Stimulated activated CD4-positive, alpha-beta T cell treated with anti-CD3 and anti-CD28 coated beads, TNF-alpha, amount 100 ng/mL, for 4 hours (primary cell): ENCODE data around the gene ZMIZ1.

Experiments used
- DNase-seq, 3 experiments: peaks; one replicate each; pipeline ENCODE4 v3.0.0-alpha.2; 2020; ENCODE audit warnings: low read depth in 3 of 3

Gene ZMIZ1

DNA sequence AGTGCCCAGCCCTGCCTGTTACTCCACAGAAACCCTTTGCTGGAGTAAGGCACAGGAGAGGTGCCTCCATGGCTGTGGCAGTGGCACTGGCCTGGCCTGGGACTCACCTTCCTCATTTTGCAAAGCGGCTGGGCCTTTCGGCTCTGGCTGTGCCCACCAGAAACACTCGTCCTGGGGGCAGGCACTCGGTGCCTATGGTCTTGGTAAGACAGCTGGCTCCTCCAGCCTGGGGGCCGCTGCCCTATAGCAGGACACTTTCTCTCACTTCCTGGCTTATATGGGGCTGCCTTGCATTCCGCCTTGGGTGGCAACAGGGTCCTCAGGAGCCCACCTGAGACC lies 13.2 kb downstream of the ZMIZ1 start:
- no peak for DNase-seq

DNA sequence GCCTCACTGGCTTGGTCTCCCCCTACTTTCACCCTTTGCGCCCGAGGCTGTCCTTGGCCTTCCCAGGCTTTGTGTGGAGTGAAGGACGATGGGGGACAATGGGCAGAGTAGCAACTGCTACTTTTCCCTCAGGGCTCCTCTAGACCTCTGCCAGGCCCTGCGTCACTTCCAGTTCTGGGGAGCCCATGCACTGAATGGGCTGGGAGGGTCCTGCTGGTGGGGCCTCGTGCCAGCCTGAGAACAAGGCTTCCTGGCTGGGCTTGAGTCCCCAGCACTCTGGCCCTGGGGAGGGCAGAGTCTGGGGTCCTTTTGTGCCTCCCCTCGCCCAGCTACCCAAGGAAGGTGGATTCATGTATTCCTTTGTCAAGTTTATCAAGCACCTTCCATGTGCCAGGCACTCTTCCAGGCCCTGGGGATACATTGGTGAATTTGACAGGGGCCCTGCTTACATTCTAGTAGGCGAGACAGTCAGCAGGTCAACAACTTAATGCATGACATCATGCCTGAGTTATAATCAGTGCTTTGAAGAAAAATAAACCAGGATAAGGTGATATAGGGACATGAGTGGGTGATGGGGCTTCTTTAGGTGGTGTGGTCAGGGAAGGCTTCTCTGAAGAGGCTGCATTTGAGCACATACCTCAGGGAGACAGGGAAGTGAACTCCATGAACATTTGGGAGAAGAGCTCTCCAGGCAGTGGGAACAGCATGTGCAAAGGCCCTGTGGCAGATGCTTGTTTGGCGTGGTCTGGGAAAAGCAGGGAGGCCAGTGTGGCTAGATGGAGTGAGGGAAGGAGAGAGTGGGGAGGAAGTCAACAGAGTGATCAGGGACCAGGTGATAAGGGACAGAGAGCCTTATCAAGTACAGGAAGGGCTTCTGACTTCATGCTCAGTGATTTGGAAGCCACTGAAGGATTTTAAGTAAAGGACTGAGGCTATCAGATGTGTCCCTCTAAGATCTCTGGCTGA lies 14.1 kb downstream of the ZMIZ1 start:
- DNase-seq: no peak

DNA sequence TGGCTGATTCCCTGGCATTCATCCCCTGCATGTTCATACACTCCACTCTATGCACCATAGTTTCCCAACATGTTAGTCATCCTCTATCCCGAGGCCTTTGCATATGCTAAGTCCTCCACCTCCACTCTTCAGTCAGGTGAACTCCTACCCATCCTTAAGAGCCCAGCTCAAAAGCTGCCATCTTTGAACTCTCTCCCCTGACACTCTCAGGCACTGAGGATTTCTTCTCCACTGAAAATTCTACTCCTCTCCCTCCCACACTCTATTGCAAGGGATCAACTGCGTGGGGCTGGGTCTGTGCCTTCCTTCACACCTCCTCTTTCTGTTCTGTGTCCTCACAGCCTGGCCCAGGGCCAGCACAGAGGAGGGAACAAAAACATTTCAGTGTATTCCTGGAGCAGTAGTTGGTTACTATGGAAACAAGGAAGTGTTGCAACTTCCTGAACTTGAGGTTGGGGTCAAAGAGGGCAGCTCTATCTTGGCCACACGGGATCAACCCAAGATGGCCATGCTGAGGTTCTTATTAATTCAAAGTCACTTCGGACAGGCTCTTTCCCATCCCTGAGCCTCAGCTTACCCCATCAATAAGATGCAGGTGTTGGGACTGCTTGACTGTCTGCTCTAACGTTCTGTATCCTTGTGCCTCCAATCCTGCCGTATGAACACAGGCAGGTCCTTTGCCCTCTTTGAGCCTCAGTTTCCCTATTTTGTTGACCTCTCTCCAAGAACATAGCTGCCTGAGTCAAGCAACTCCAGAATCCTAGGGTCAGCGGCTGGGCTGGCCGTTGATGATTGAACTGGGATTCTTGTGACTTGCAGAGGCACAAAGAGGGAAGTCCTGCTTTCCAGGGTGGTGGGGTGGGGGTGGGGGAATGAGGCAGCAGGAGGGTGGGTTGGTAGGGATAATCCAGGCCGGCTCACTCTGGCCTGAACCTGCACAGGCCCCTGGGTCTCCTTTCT lies 15.5 kb downstream of the ZMIZ1 start:
- no peak for DNase-seq

- no peak for DNase-seq
These were observed 16.3 kb downstream of the ZMIZ1 start for GRCh38 chr10:79084972-79085597.

- no peak for DNase-seq
These were observed 18.1 kb downstream of the ZMIZ1 start for GRCh38 chr10:79086822-79087221.

- no peak for DNase-seq
These were observed 19.0 kb downstream of the ZMIZ1 start for GRCh38 chr10:79087721-79088120.

DNA sequence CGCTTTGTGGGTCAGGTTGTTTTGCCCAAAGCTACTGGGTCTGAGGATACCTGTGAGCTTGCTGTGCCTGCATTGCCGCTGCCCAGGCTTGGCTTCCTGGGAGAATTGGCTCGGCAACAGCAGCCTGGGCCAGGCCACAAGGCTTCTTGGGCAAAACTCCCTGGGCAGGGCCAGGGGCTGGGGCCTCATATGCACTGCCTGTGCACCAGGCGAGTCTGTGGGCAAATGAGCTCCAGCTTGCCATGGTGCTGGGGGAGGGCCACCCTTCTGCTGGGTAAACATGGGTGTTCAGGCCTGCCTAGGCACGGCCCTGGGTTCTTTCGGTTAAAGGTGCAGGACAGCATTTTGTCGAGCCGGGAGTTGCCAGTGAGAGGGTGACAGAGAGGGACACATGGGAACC lies 19.4 kb downstream of the ZMIZ1 start:
- no peak for DNase-seq

DNA sequence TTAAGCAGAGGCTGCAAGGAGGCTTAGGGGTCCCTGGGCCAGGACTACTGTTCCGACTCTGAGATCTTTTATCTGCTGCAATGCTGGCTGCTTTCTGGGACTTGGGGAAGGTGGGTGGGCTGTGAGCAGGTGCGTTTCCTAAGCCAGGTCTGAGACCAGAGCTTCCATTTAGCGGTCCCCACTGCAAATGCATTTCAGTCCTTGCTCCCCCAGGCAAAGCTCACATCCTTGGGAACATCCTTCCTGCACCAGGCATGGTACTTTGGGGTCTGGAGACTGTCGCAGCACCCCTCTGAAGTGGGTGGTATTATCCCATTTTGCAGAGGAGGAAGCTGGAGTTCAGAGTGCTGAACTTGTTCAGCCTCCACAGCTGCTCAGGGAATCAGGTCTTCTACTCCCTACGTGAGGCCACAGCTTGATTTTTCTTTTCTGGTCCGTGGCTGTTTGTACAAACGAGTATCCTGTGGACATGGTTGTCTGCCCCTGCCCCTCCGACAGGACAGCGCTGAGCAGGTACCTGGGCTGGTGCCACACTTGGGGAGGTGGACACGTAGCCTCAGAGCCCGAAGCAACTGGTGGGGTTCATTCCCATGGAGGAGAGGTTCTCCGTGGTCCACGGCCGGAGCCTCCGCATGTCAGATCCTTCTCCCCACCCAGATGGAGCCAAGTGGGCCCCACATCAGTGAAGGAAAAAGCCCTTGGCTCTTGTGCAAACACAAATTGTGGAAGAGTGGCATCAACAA lies 20.0 kb downstream of the ZMIZ1 start:
- no peak for DNase-seq

GRCh38 chr10:79089632-79090031 lies 20.9 kb downstream of the ZMIZ1 start:
- no peak for DNase-seq

DNA sequence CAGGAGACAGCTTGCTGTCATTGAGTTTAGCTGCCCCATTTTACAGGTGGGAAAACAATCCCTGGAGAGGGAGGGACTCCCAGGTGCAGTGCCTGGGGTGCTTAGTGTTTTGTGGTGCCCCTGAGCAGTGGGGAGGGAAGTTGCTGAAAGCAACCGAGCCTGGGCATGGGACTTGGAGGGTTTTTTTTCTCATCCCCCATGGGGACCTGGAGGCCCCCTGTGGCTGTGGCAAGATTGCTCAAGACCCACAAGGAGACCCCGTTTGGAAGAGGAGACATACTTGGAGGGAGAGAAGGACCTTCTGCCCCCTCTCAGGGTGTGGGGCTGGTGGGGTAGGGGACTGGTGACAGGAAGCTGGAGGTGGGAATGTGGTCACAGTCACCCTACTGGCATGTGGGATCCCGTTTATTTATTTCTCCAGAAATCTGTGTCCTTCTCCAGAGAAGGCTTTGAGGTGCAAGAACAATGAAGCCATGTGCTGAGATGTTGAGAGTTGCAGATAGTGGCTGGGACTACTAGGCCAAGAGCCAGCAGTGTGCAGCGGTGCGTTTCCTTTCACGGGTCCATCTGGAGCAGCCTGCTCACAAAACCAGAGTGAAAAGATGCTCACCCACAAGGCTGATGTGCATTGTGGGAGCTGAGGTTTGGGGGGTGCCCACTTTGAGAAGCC lies 21.5 kb downstream of the ZMIZ1 start:
- DNase-seq: no peak

DNA sequence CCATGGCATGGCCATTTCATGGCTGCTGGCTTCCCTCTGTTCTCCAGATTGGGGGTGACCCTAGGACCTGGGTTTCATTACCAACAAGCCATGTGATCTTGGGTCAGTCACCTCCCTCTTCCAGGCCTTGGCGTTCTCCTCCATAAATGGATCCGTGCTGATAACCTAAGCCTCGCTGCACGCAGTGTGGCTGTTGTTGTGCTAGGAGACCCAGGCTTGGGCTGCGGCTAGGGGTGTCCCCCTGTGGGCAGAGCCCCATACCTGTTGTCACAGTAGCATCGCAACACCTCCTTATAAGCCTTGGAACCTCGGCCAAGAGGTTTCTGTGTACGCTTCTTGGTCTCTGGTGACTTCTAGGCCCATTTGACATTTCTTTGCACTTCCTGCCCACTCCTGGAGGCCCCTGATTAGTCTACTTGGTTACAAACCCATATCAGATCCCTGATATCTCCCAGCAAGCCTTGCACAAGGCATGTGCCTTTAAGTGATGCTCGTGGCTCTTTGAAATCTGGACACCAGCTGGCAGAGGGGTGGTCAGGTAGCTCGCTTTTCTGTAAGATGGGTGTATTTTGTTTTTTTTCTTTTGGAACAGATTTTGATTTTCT lies 23.6 kb downstream of the ZMIZ1 start:
- no peak for DNase-seq

- no peak for DNase-seq
These were observed 25.1 kb downstream of the ZMIZ1 start for GRCh38 chr10:79093658-79094411.

GRCh38 chr10:79094412-79095175 lies 25.8 kb downstream of the ZMIZ1 start:
- no peak for DNase-seq

DNA sequence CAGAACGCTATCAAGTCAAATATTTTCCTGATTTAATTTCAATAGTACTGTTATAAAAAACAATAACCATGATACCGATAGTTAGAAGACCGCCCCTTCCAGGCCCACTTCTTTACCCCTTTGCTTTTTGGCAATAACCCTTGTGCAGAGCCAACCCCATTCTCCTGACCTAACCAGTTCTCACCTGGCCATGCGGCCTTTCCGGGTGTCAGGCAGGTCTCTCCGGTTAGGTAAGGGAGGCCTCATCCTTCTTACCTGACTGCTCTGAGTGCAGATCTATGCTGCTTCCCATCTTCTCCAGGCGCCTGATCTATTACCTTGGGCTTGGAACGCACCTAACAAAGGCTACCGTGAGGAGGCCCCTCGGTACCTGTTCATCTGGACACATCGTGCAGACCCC lies 26.6 kb downstream of the ZMIZ1 start:
- DNase-seq: no peak

- no peak for DNase-seq
These were observed 27.7 kb downstream of the ZMIZ1 start for GRCh38 chr10:79096514-79096913.

DNA sequence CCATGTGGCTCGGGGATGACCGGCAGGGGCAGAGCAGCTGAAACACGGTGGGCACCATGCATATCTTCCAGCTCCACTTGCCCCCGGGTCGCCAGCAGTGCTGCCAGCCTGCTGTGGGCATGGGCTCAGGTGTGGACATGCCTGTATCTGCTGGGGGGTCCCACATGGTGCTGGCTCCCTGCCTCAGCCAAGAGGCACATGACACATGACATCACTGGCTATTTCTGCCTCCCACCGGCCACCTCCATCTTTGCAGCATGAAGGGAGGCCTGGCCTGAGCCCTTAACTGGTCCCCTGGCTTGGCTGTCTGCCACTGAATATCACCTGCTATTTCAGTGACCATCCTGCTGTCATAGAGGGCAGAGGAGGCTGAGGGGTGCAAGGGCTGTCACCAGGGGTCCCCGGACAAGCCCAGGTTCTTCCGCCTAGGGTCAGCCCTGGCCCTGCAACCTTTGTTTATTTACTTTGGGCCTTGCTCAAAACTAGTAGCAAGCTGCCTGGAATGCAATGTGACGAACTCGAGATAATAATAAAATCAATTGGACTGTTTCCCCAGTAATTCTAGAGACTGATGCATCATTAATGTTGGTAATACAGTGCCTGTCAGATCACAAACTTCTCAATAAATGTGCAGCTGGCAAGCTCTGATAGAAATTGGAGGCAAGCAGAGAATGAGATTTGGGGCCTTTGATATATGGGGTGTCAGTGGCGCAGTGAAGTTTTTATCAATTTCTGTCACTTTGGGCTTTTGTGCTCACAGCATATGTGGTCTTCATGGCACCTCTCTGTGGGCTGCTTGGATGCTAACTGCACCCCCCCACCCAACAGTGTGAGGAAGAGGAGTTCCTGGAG lies 28.5 kb downstream of the ZMIZ1 start:
- no peak for DNase-seq

DNA sequence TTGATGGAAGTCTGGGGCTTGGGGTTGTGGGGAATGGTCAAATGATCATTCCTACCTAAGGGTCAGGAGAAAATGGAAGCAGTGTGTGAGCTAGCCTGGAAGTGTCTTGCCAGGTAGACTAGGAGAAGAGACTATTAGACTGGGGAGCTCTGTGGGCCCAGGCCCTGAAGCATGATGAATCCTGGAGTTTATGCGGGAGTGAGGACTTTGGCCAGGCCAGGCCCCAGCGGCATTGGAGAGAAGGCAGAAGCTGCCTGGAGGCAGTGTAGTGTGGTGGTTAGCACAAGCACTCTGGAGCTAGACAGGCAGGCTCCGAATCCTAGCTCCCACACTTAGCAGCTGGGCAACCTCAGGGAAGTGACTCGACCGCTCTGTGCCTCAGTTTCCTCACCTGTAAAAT lies 29.3 kb downstream of the ZMIZ1 start:
- DNase-seq: no peak

DNA sequence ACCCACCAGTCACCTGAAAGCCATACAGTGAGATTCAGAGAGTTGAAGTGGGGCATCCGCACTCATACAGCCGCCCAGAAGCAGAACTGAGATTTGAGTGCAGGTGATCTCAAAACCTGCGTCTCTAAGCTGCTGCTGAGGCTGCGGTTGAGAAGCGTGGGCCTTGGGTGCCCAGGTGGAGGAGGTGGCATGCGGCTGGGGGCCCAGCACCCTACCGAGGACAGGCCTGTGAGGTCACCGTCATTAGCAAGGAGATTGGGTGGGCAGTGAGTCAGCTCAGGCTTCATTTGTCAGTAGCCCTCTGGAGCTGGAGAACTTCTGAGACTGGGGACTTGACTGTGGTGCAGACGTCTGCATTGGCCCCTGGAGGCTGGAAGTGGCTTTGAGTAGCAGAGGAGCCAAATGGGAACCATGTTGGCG lies 29.8 kb downstream of the ZMIZ1 start:
- no peak for DNase-seq
